ENCODE measurements around the gene TCIRG1.

- no peak for TF ChIP-seq CTCF (IDR thresholded peaks at IDR 0.05; ENCODE audit: insufficient read depth, low read length, poor library complexity, severe bottlenecking)
- no peak for TF ChIP-seq EZH2phosphoT487 (conservative IDR thresholded peaks at IDR 0.05; ENCODE audit: low read length)
Measured at GRCh38 chr11:68016161-68016903, 22.5 kb upstream of the TCIRG1 start.

All from SU-DHL-6 (cell line).